ENCODE measurements around the gene ARF1.

ARF1 gene

DNA sequence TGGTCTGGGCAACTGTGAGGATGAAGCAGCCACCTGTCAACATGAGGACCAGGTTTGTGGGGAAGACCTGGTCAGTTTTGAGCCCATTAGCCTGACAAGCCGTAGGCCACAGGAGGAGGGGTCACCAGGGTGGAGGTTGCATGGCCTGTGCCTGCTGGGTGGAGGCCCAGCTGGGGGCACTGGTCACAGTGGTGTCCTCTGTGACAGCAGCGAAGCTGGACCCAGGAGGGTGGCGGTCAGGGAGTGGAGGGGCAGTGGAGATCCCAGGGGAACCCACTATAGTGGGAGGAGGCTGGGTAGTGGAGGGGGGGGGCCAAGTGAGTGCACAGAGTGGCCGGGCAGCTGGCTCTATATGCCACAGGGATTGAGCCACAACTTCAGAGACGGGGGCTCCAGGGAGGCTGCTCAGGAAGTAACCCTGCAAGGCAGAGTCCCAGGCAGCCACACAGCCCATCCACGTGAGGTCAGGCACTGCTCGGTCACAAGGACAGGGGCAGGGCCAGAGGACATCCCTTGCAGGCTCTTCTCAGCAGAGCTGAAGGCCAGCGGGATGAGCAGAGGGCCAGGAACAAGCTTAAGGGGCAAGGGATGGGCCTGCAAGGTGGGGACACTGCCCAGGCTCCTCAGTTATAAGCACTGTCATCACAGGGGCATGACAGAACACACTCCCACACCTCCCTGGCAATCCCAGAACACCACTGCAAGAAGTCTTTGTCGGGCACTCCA lies 22.9 kb downstream of the ARF1 start:
- H3K27ac ChIP-seq (ENCODE audit: low read depth, low read length), result no peak overlapping the region
- peaks cover 13% of the 10 kb centered on the region; the same call in 1 of the 2 replicates for H3K79me2 ChIP-seq (ENCODE audit: insufficient read depth, low read length)
- no peaks in the 10 kb centered on the region for H4K20me1 ChIP-seq (ENCODE audit: low read depth, low read length)
- no peak overlapping the region for H3K9ac ChIP-seq (ENCODE audit: low read length)
- no peaks in the 10 kb centered on the region for H3K9me3 ChIP-seq (ENCODE audit: insufficient read depth, low read length)
- H3F3A ChIP-seq (ENCODE audit: insufficient read depth), result peaks cover 21% of the 10 kb centered on the region
- no peaks in the 10 kb centered on the region for H3K36me3 ChIP-seq (ENCODE audit: low read length)
- H3K9me2 ChIP-seq (replicated peaks; ENCODE audit: insufficient read depth, low read length), result no peaks in the 10 kb centered on the region
- no peak overlapping the region for H3K4me3 ChIP-seq (ENCODE audit: insufficient read depth, low read length, poor library complexity, severe bottlenecking)
- H2AFZ ChIP-seq (ENCODE audit: low read depth, low read length, severe bottlenecking), result no peak overlapping the region
- TF ChIP-seq, protein P1, sequence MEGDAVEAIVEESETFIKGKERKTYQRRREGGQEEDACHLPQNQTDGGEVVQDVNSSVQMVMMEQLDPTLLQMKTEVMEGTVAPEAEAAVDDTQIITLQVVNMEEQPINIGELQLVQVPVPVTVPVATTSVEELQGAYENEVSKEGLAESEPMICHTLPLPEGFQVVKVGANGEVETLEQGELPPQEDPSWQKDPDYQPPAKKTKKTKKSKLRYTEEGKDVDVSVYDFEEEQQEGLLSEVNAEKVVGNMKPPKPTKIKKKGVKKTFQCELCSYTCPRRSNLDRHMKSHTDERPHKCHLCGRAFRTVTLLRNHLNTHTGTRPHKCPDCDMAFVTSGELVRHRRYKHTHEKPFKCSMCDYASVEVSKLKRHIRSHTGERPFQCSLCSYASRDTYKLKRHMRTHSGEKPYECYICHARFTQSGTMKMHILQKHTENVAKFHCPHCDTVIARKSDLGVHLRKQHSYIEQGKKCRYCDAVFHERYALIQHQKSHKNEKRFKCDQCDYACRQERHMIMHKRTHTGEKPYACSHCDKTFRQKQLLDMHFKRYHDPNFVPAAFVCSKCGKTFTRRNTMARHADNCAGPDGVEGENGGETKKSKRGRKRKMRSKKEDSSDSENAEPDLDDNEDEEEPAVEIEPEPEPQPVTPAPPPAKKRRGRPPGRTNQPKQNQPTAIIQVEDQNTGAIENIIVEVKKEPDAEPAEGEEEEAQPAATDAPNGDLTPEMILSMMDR (IDR thresholded peaks at IDR 0.05; ENCODE audit: insufficient read depth, low read length, poor library complexity, severe bottlenecking), result no peak
- no peak for TF ChIP-seq EZH2phosphoT487 (conservative IDR thresholded peaks at IDR 0.05; ENCODE audit: low read length)
- no peaks in the 10 kb centered on the region for H3K27me3 ChIP-seq (ENCODE audit: low read length)
- H3K4me2 ChIP-seq (ENCODE audit: low read depth, low read length, poor library complexity, severe bottlenecking), result no peak overlapping the region

- Histone ChIP-seq H3K9ac (ENCODE audit: low read length) (no peak overlapping the region), H3K27ac (ENCODE audit: low read depth, low read length) (no peak overlapping the region), H3K36me3 (ENCODE audit: low read length) (no peaks in the 10 kb centered on the region), H2AFZ (ENCODE audit: low read depth, low read length, severe bottlenecking) (no peak overlapping the region), H3K9me3 (ENCODE audit: insufficient read depth, low read length) (no peaks in the 10 kb centered on the region), H4K20me1 (ENCODE audit: low read depth, low read length) (no peaks in the 10 kb centered on the region), H3K4me2 (ENCODE audit: low read depth, low read length, poor library complexity, severe bottlenecking) (no peak overlapping the region), H3K79me2 (ENCODE audit: insufficient read depth, low read length) (peaks cover 13% of the 10 kb centered on the region; the same call in 1 of the 2 replicates), H3K4me3 (ENCODE audit: insufficient read depth, low read length, poor library complexity, severe bottlenecking) (no peak overlapping the region), H3K27me3 (ENCODE audit: low read length) (no peaks in the 10 kb centered on the region), H3F3A (ENCODE audit: insufficient read depth) (peaks cover 14% of the 10 kb centered on the region), H3K9me2 (replicated peaks; ENCODE audit: insufficient read depth, low read length) (no peaks in the 10 kb centered on the region)
- TF ChIP-seq, protein P1 (IDR thresholded peaks at IDR 0.05; ENCODE audit: insufficient read depth, low read length, poor library complexity, severe bottlenecking), result no peak
- no peak for TF ChIP-seq EZH2phosphoT487 (conservative IDR thresholded peaks at IDR 0.05; ENCODE audit: low read length)
Observed at GRCh38 chr1:228105996-228106799, 23.7 kb downstream of the ARF1 start.

GRCh38 chr1:228106800-228107054 lies 24.2 kb downstream of the ARF1 start:
- TF ChIP-seq EZH2phosphoT487 (conservative IDR thresholded peaks at IDR 0.05; ENCODE audit: low read length), result no peak
- TF ChIP-seq, protein P1 (IDR thresholded peaks at IDR 0.05; ENCODE audit: insufficient read depth, low read length, poor library complexity, severe bottlenecking), result no peak
- no peak overlapping the region for H2AFZ ChIP-seq (ENCODE audit: low read depth, low read length, severe bottlenecking)
- peaks cover 8% of the 10 kb centered on the region for H3F3A ChIP-seq (ENCODE audit: insufficient read depth)
- H3K4me3 ChIP-seq (ENCODE audit: insufficient read depth, low read length, poor library complexity, severe bottlenecking), result no peak overlapping the region
- no peak overlapping the region for H3K4me2 ChIP-seq (ENCODE audit: low read depth, low read length, poor library complexity, severe bottlenecking)
- peaks cover 13% of the 10 kb centered on the region; the same call in 1 of the 2 replicates for H3K79me2 ChIP-seq (ENCODE audit: insufficient read depth, low read length)
- no peaks in the 10 kb centered on the region for H4K20me1 ChIP-seq (ENCODE audit: low read depth, low read length)
- H3K27ac ChIP-seq (ENCODE audit: low read depth, low read length), result no peak overlapping the region
- H3K36me3 ChIP-seq (ENCODE audit: low read length), result no peaks in the 10 kb centered on the region
- H3K9me2 ChIP-seq (replicated peaks; ENCODE audit: insufficient read depth, low read length), result no peaks in the 10 kb centered on the region
- H3K9ac ChIP-seq (ENCODE audit: low read length), result no peak overlapping the region
- no peaks in the 10 kb centered on the region for H3K9me3 ChIP-seq (ENCODE audit: insufficient read depth, low read length)
- no peaks in the 10 kb centered on the region for H3K27me3 ChIP-seq (ENCODE audit: low read length)

Data from SU-DHL-6 (cell line).